H1 (cell line): ENCODE results near the gene PAIP2. TPM values are rescaled to one million over a fixed set of nuclear protein-coding genes. Genes with fewer than 3 reads are reported as not detected.

ENCODE experiments used
- CTCF ChIA-PET: fragments of 300-600 bp; sonication (Branson Sonifier 250); formaldehyde crosslinking; loops from one replicate; lab custom pipeline; 2021; ENCODE audit not compliant: partially characterized antibody; lab: Charles Lee
- POLR2A ChIA-PET: fragments of 300-600 bp; sonication (Branson Sonifier 250); formaldehyde crosslinking; loops from one replicate; lab custom pipeline; 2021; ENCODE audit warnings: inconsistent platforms; ENCODE audit not compliant: partially characterized antibody; lab: Charles Lee
- DNase-seq, 2 experiments: peaks; one replicate each; pipeline versions ENCODE4 v3.0.0 to v3.0.0-alpha.2; 2010 to 2022; ENCODE audit warnings: low spot score in 2 of 2, low read depth in 1 of 2, mixed read lengths in 1 of 2
- FAIRE-seq: peaks from 2 replicates; lab custom pipeline; 2011; peaks lifted over from hg19 to GRCh38; lab: Jason Lieb, UNC
- H2AFZ ChIP-seq: 2 replicates; pipeline ENCODE4 v1.8.1; 2012; ENCODE audit warnings: low read length, inconsistent platforms
- H2AK5ac ChIP-seq: 2 replicates; pipeline ENCODE4 v1.6.1; 2013; ENCODE audit warnings: low read depth, low read length
- H2BK120ac ChIP-seq: replicated peaks from 2 replicates; pipeline ENCODE3; 2013; ENCODE audit warnings: low read depth, low read length, inconsistent platforms
- H2BK12ac ChIP-seq: 2 replicates; pipeline ENCODE4 v1.6.1; 2013; ENCODE audit warnings: low read depth, low read length
- H2BK15ac ChIP-seq: 2 replicates; pipeline ENCODE4 v1.6.1; 2013; ENCODE audit warnings: low read length
- H2BK20ac ChIP-seq: 2 replicates; pipeline ENCODE4 v1.6.1; 2013; ENCODE audit warnings: low read length
- H2BK5ac ChIP-seq: 2 replicates; pipeline ENCODE4 v1.6.1; 2013; ENCODE audit warnings: low read depth, low read length
- H3K14ac ChIP-seq: 2 replicates; pipeline ENCODE4 v1.6.1; 2013; ENCODE audit warnings: inconsistent platforms; ENCODE audit not compliant: insufficient read length
- H3K18ac ChIP-seq: 2 replicates; pipeline ENCODE4 v1.6.1; 2013; ENCODE audit warnings: low read length; ENCODE audit errors: extremely low read depth
- H3K23ac ChIP-seq: 2 replicates; pipeline ENCODE4 v1.6.1; 2013; ENCODE audit warnings: inconsistent platforms; ENCODE audit not compliant: insufficient read length
- H3K23me2 ChIP-seq: 2 replicates; pipeline ENCODE4 v1.6.1; 2013; ENCODE audit warnings: low read depth, low read length
- H3K27ac ChIP-seq: 2 replicates; pipeline ENCODE4 v1.6.1; 2011; ENCODE audit warnings: low read depth, low read length, inconsistent platforms
- H3K27me3 ChIP-seq, 4 experiments: replicated peaks in 1 of 4; 1 replicate in 1 of 4; 2 replicates in 3 of 4; pipeline versions ENCODE4 v1.6.1 to v1.8.1; 2011 to 2013; ENCODE audit warnings: low read length in 3 of 4, mild to moderate bottlenecking in 3 of 4, inconsistent platforms in 2 of 4, mixed read lengths in 2 of 4, moderate library complexity in 1 of 4; ENCODE audit not compliant: control insufficient read depth in 3 of 4, insufficient read depth in 3 of 4; ENCODE audit errors: extremely low read depth in 1 of 4
- H3K36me3 ChIP-seq, 4 experiments: 2 replicates each; pipeline versions ENCODE4 v1.6.1 to v1.8.1; 2011 to 2013; ENCODE audit warnings: mild to moderate bottlenecking in 4 of 4, low read length in 3 of 4, moderate library complexity in 2 of 4, control low read depth in 1 of 4, inconsistent platforms in 1 of 4; ENCODE audit not compliant: insufficient read depth in 4 of 4, control insufficient read depth in 2 of 4
- H3K4ac ChIP-seq: replicated peaks from 2 replicates; pipeline ENCODE3; 2013; ENCODE audit warnings: low read length, low read depth, mixed read lengths, inconsistent platforms; ENCODE audit not compliant: insufficient read length
- H3K4me1 ChIP-seq, 4 experiments: replicated peaks in 1 of 4; 1 replicate in 1 of 4; 2 replicates in 3 of 4; pipeline versions ENCODE4 v1.6.1 to v1.8.1; 2011 to 2013; ENCODE audit warnings: low read length in 3 of 4, inconsistent platforms in 2 of 4, mixed read lengths in 1 of 4; ENCODE audit not compliant: insufficient read depth in 4 of 4, control insufficient read depth in 3 of 4
- H3K4me2 ChIP-seq, 2 experiments: 2 replicates each; pipeline versions ENCODE4 v1.6.1 to v1.8.1; 2011 to 2013; ENCODE audit warnings: low read depth in 2 of 2, low read length in 2 of 2, control low read depth in 1 of 2, inconsistent platforms in 1 of 2, mild to moderate bottlenecking in 1 of 2; ENCODE audit not compliant: insufficient read depth in 1 of 2
- H3K4me3 ChIP-seq, 4 experiments: fragments of 200-600, 300-600 bp in 1 of 4; sonication (generic), shearing (Covaris generic), sonication (Bioruptor Twin) in 1 of 4; 2 replicates each; pipeline versions ENCODE4 v1.5.1 to v1.8.1; 2011 to 2016; ENCODE audit warnings: low read length in 4 of 4, low read depth in 3 of 4, control low read depth in 2 of 4, inconsistent platforms in 2 of 4, mild to moderate bottlenecking in 2 of 4, mixed read lengths in 1 of 4, moderate library complexity in 1 of 4; ENCODE audit not compliant: insufficient read depth in 2 of 4; ENCODE audit errors: extremely low read depth in 1 of 4
- H3K56ac ChIP-seq: replicated peaks from 2 replicates; pipeline ENCODE3; 2013; ENCODE audit warnings: low read depth, mild to moderate bottlenecking, mixed read lengths, low read length, inconsistent platforms; ENCODE audit not compliant: insufficient read length
- H3K79me1 ChIP-seq: 2 replicates; pipeline ENCODE4 v1.6.1; 2013; ENCODE audit warnings: low read depth, low read length, control low read depth
- H3K79me2 ChIP-seq, 2 experiments: 2 replicates each; pipeline versions ENCODE4 v1.6.1 to v1.8.1; 2012 to 2013; ENCODE audit warnings: low read length in 2 of 2, mild to moderate bottlenecking in 2 of 2, inconsistent platforms in 1 of 2; ENCODE audit not compliant: insufficient read depth in 2 of 2, control insufficient read depth in 1 of 2
- H3K9ac ChIP-seq, 4 experiments: replicated peaks in 1 of 4; 1 replicate in 1 of 4; 2 replicates in 3 of 4; pipeline versions ENCODE4 v1.6.1 to v1.8.1; 2011 to 2013; ENCODE audit warnings: low read depth in 3 of 4, low read length in 3 of 4, control low read depth in 2 of 4, mild to moderate bottlenecking in 2 of 4, moderate library complexity in 2 of 4, inconsistent platforms in 1 of 4; ENCODE audit errors: extremely low read depth in 1 of 4
- H3K9me3 ChIP-seq, 2 experiments: 2 replicates each; pipeline versions ENCODE4 v1.6.1 to v1.8.1; 2012 to 2013; ENCODE audit warnings: mild to moderate bottlenecking in 2 of 2, moderate library complexity in 2 of 2, control low read depth in 1 of 2, inconsistent platforms in 1 of 2, low read depth in 1 of 2, low read length in 1 of 2, mixed read lengths in 1 of 2; ENCODE audit not compliant: insufficient read depth in 2 of 2
- H4K20me1 ChIP-seq, 2 experiments: replicated peaks in 1 of 2; 2 replicates each; pipeline versions ENCODE3 to v1.8.1; 2011 to 2013; ENCODE audit warnings: inconsistent platforms in 2 of 2, low read length in 2 of 2, mild to moderate bottlenecking in 1 of 2; ENCODE audit not compliant: insufficient read depth in 2 of 2, control insufficient read depth in 1 of 2
- H4K5ac ChIP-seq: 2 replicates; pipeline ENCODE4 v1.6.1; 2013; ENCODE audit warnings: low read length, low read depth, mixed read lengths, inconsistent platforms; ENCODE audit not compliant: insufficient read length
- H4K8ac ChIP-seq: 2 replicates; pipeline ENCODE4 v1.8.0; 2013; ENCODE audit warnings: mild to moderate bottlenecking, moderate library complexity, low read length, inconsistent platforms; ENCODE audit not compliant: insufficient read depth; ENCODE audit errors: extremely low read depth
- H4K91ac ChIP-seq: replicated peaks from 2 replicates; pipeline ENCODE3; 2013; ENCODE audit warnings: low read length, mixed read lengths, inconsistent platforms; ENCODE audit not compliant: insufficient read length
- ATF2 ChIP-seq: IDR thresholded peaks from 2 replicates; pipeline ENCODE4 v1.6.1; 2012; ENCODE audit warnings: low read length, inconsistent platforms
- ATF3 ChIP-seq: IDR thresholded peaks from 2 replicates; pipeline ENCODE4 v1.6.1; 2011; ENCODE audit warnings: low read depth, mild to moderate bottlenecking, low read length; ENCODE audit not compliant: insufficient read depth
- CHD1 ChIP-seq: IDR thresholded peaks from 2 replicates; pipeline ENCODE4 v1.6.1; 2012; ENCODE audit warnings: low read depth, low read length, improper control_type of control experiment
- POLR2AphosphoS5 ChIP-seq: IDR thresholded peaks from 2 replicates; pipeline ENCODE4 v1.6.1; 2011; ENCODE audit warnings: low read depth, low read length
- SP4 ChIP-seq: IDR thresholded peaks from 2 replicates; pipeline ENCODE4 v1.6.1; 2012; ENCODE audit warnings: low read length, inconsistent platforms
- TAF7 ChIP-seq: optimal IDR thresholded peaks from 2 replicates; pipeline ENCODE3; 2011; ENCODE audit warnings: low read depth, mild to moderate bottlenecking, inconsistent platforms, low read length, moderate library complexity, borderline replicate concordance
- WGBS, 2 experiments: shearing (Covaris generic) in 1 of 2; methylation state at CpG; one replicate each; pipeline versions ENCODE4 v1.1.6 to v1.1.7; 2013 to 2015; ENCODE audit warnings: low lambda C conversion rate in 2 of 2, mixed read lengths in 2 of 2, inconsistent platforms in 1 of 2, low coverage in 1 of 2, missing lambda C conversion rate in 1 of 2; ENCODE audit not compliant: insufficient replicate concordance in 2 of 2, insufficient coverage in 1 of 2, insufficient read length in 1 of 2; ENCODE audit errors: extremely low coverage in 1 of 2, missing lambda C conversion rate in 1 of 2; 5-methylcytosine and 5-hydroxymethylcytosine counted together
- polyA plus RNA-seq, 7 experiments: library from polyadenylated mRNA; depleted of rRNA in 3 of 7; stranded (reverse) in 5 of 7; unstranded in 2 of 7; fragments of >200 nt in 5 of 7; fragments of 200-250 nt in 2 of 7; gene quantifications; 1 replicate in 5 of 7; 2 replicates in 1 of 7; 4 replicates in 1 of 7; pipeline versions ENCODE4 v1.2.1 to v1.2.3, GENCODE V29; 2011 to 2013; ENCODE audit warnings: missing spikeins in 2 of 7, mixed read lengths in 2 of 7
- total RNA-seq: library from RNA; stranded (reverse); fragmentation: NEBNext Ultra II Directional; extraction: Animal tissue kit (Norgen Biotek cat#: 25700); gene quantifications from 2 replicates; pipeline ENCODE4 v1.2.1, GENCODE V29; 2021

PAIP2 gene
- total and polyA plus RNA-seq, 2 of the 8 experiments (the other 6 are each of a cell fraction or from before 2014, with no cell fraction given) = 87.6 to 162 TPM

GRCh38 chr5:139414581-139415130 is 73.0 kb downstream of the PAIP2 start:
- Histone ChIP-seq H2BK5ac (no peak overlapping the region), H3K9ac (no peak overlapping the region), H3K23me2 (no peaks in the 10 kb centered on the region), H2AFZ (no peak overlapping the region), H2BK12ac (no peak overlapping the region), H4K5ac (no peak overlapping the region), H3K23ac (no peak overlapping the region), H4K8ac (no peak overlapping the region), H3K4ac (no peak overlapping the region), H3K4me1 (peaks cover 4 to 6% (median 5%) of the 10 kb centered on the region in 4 experiments; a peak in 4 of 7 replicates), H2BK15ac (no peak overlapping the region), H3K36me3 (peaks cover 2 to 21% (median 6%) of the 10 kb centered on the region in 4 experiments; a peak in 5 of 8 replicates), H3K18ac (no peak overlapping the region), H3K14ac (no peak overlapping the region), H3K27ac (no peak overlapping the region), H3K9me3 (no peaks in the 10 kb centered on the region), H4K20me1 (no peaks in the 10 kb centered on the region), H3K79me2 (no peaks in the 10 kb centered on the region), H3K4me2 (no peak overlapping the region), H2BK20ac (no peak overlapping the region), H2BK120ac (no peak overlapping the region), H3K79me1 (no peaks in the 10 kb centered on the region), H3K4me3 (no peak overlapping the region), H3K27me3 (no peaks in the 10 kb centered on the region), H3K56ac (no peak overlapping the region), H2AK5ac (no peak overlapping the region), H4K91ac (no peak overlapping the region)
- ChIA-PET CTCF (interaction anchor here (0.9 to 1.5 kb wide), 4 partner anchors 12 to 362 kb away, joined by 3 to 6 read pairs (median 4); partner anchors contain the start of gene PROB1), POLR2A (interaction anchor here (0.8 to 1.3 kb wide), 2 partner anchors 8 to 59 kb away, joined by 3 read pairs; no protein-coding TSS in a partner anchor)
- FAIRE-seq = no peak
- whole genome bisulfite sequencing, 2 experiments = 94% methylated on average over 9 of the region's 9 CpGs; no CpG with 5 or more reads in 1 of the 2 experiments
- no peak for DNase-seq
- TF ChIP-seq SP4 (no peak), TAF7 (no peak), POLR2AphosphoS5 (no peak), CHD1 (no peak), ATF3 (no peak), ATF2 (no peak)
